SK-N-SH (cell line): ENCODE measurements around the gene MTIF2.

Experiments
- TAF1 ChIP-seq: IDR thresholded peaks from 2 replicates; pipeline ENCODE4 v1.6.1; 2012; ENCODE audit warnings: low read depth, mild to moderate bottlenecking, low read length, moderate library complexity, borderline replicate concordance
- TF ChIP-seq, protein P1 (sequence below): IDR thresholded peaks from 2 replicates; pipeline ENCODE4 v1.4.0; 2012; ENCODE audit warnings: low read depth, borderline replicate concordance

- no peak for TF ChIP-seq TAF1
- TF ChIP-seq, protein P1, sequence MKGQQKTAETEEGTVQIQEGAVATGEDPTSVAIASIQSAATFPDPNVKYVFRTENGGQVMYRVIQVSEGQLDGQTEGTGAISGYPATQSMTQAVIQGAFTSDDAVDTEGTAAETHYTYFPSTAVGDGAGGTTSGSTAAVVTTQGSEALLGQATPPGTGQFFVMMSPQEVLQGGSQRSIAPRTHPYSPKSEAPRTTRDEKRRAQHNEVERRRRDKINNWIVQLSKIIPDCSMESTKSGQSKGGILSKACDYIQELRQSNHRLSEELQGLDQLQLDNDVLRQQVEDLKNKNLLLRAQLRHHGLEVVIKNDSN: no peak
These were observed 72.5 kb downstream of the MTIF2 start for GRCh38 chr2:55196526-55196925.
